HG02623 (cell line): ENCODE data around the gene SCUBE2.
"Not testable (repeated sequence)": the region's sequence is repeated elsewhere in the genome, so short reads cannot be mapped to it uniquely, and the experiment has no call there.

Source experiments
- ATAC-seq: cut with Tn5 transposase; IDR thresholded peaks from one replicate; pipeline ENCODE4 v1.9.1; 2021; ENCODE audit warnings: moderate library complexity; ENCODE audit not compliant: unreplicated experiment

The SCUBE2 gene

DNA sequence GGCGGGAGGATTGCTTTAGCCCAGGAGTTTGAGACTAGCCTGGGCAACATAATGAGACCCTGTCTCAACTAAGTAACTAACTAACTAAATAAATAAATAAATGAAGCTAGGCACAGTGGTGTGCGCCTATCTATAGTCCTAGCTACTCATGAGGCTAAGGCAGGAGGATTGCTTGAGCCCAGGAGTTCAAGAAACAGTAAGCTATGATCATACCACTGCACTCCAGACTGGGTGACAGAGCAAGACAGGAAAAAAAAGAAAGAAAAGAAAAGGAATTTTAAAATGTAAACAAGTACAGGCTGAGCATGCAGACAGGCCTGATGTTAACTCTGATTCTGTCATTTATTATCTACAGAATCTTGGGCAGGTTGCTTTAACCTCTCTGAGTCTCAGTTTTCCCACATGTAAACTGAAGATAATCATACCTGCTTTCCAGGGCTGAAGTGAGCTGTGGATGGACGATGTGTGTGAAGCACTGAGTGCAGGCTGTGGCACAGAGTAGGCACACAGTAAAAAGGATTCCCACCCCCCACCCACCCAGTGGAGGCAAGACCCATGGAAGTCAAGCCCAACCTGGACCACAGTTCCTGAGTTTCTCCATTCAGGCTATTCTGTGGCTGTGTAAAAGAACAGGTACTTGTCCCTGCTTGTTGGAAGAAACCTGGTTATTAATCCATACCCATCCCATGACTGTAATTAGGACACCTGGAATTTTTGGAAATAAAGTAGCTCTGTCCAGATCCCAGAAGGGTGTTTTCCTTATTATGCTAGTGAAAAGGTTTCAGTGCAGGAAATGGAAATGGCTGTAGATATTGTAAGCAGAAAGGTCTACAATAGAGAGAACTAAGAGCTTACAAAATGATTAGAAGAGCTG, 18.7 kb upstream of the SCUBE2 start:
- no peak for ATAC-seq

DNA sequence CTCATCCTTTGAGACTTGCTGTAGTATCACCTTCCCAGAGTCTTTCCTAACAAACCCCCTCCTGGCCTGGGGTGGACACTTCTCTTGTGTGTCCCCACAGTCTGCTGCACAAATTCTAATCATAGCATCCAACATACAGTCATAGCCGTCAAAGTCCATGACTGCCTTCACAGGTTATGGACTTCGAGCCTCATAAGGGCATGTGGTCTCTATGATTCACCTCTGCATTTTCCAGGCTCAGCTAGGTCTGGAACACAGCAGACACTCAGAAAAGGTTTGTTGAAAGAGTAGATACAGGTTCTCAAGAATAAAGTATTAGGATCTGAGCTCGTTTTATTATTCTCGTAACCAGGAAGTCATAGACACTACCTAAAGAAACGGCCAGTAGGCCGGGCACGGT, 13.2 kb upstream of the SCUBE2 start:
- ATAC-seq = no peak

- ATAC-seq = no peak
These were observed 12.3 kb upstream of the SCUBE2 start for GRCh38 chr11:9103542-9104276.

DNA sequence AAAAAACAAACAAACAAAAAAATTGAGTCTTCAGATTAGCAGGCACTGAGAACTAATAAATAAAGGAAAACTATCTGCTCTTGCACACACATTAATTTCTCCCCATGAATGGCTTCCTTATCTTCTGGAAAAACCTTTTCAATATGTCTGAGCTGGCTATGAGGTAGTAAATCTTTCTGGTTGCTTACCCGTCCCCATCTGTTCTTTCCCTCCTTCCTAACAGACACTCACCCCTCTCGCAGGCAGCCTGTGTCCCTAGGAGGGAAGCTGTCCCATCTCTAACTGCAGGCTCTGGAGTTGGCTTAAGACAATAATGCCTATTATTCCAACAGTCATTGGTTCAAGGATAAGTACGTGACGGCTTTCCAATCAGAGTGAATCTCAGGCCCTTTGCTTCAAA, 8.2 kb upstream of the SCUBE2 start:
- no peak for ATAC-seq

DNA sequence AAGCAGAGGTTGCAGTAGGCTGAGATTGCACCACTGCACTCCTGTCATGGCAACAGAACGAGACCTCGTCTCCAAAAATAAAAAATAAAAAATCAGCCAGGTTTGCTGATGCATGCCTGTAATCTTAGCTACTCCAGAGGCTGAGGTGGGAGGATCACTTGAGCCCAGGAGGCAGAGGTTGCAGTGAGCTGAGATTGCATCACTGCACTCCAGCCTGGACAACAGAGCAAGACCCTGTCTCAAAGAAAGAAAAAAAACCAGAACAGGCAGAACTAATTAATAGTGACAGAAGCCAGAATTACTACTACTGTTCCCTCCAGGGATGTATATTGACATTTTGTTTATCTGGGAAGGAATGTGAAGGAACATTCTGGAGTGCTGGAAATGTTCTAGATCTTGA, 7.1 kb upstream of the SCUBE2 start:
- ATAC-seq = not testable (repeated sequence)

DNA sequence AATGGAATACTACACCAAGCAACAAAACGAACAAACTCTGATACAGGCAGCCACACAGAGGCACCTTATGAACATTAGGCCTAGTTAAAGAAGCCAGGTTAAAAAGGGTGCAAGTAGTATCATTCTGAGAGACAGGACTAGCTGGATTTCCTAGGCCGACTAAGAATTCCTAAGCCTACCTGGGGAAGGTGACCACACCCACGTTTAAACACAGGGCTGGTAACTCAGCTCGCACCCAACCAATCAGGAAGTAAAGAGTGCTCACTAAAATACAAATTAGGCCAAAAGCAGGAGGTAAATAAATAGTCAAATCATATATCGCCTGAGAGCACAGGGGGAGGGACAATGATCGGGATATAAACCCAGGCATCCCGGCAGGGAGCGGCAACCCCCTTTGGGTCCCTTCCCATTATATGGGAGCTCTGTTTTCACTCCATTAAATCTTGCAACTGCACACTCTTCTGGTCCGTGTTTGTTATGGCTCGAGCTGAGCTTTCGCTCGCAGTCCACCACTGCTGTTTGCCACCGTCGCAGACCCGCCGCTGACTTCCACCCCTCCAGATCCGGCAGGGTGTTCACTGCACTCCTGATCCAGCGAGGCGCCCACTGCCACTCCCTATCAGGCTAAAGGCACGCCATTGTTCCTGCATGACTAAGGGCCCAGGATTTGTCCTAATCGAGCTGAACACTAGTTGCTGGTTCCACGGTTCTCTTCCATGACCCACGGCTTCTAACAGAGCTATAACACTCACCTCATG, 6.0 kb upstream of the SCUBE2 start:
- not testable (repeated sequence) for ATAC-seq

- ATAC-seq = no peak
These were observed 5.0 kb upstream of the SCUBE2 start for GRCh38 chr11:9096427-9096826.

DNA sequence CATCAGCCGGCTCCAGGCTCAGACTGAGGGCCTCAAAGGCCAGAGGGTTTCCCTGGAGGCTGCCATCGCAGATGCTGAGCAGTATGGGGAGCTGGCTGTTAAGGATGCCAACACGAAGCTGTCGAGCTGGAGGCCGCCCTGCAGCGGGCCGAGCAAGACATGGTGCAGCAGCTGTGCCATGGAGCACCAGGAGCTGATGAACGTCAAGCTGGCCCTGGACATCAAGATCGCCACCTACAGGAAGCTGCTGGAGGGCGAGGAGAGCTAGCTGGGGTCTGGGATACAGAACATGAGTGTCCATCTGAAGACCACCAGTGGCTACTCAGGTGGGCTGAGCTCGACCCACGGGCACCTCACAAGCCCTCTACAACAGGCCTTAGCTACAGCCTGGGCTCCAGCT, 4.0 kb upstream of the SCUBE2 start:
- no peak for ATAC-seq

DNA sequence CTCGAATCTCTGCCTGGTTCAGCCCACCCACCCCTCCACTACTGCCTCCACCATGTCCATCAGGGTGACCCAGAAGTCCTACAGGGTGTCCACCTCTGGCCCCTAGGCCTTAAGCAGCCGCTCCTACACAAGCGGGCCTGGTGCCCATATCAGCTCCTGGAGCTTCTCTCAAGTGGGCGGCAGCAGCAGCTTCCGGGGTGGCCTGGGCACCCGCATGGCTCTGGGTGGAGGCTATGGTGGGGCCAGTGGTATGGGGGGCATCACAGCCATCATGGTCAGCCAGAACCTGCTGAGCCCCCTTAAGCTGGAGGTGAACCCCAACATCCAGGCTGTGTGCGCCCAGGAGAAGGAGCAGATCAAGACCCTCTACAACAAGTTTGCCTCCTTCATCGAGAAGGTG, 3.0 kb upstream of the SCUBE2 start:
- no peak for ATAC-seq

- no peak for ATAC-seq
These were observed 1.7 kb upstream of the SCUBE2 start for GRCh38 chr11:9092853-9093778.

- ATAC-seq = no peak
These were observed 673 bp upstream of the SCUBE2 start for GRCh38 chr11:9092072-9092471.

DNA sequence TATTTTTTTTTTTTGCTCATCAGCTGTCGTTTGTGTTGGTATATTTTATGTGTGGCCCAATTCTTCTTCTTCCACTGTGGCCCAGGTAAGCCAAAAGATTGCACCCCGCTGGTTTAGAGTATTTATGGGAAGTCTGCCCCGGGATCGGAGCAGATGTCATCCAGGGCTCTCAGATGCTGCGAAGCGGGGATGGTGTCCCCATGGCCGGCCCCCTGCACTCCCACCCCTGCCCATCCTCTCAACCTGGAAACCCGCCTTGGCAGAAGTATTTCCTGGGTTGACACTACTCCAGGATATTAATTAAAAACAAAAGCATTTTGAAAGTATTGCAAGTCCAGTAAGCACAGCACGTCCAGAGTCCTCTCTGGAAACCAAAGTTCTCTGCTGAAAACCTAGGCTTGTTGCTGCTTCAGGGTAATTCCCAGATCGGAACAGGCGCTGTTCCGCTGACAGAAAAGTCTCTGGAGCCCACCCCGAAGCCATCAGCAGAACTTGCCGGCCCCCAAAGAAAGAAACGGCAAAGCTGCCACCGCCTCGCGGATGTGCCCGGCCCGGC, 833 bp downstream of the SCUBE2 start:
- no peak for ATAC-seq

DNA sequence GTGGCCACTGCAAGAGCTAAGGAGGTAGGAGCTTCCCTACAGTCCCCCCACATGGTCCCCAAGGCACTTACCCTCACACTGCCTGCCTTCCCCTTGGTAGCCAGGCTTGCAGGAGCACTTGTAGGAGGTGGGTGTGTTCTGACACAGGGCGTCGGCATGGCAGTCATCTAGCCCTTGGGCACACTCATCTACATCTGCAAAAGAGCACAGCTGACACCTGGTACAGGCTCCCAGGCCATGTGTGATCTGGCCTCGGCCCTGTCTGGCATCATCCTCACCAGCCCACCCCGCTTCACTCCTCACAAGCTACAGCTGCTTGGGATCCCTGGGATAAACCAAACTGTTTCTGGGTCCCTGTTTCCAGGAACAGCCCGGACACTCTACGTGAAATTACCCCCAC, 1.8 kb downstream of the SCUBE2 start:
- no peak for ATAC-seq

DNA sequence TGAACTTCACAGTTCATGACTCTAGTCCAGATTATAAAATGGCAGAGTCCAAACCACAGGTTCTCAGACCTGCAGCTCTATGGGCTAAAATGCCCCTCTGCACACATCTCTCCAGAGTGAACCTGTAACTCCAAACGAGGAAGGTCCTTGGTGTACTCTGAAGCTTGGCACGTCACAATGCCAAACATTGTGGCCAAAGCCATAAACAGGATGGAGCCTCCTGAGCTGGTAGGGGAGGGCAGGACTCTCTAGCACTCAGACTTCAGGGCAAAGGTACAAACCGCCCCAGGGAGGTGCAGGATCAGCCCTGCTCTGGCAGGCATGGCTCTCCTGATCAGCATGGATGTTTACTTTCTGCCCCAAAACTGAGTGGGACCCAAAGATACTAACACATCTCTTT, 2.3 kb downstream of the SCUBE2 start:
- ATAC-seq = no peak

- ATAC-seq = no peak
These were observed 8.8 kb downstream of the SCUBE2 start for GRCh38 chr11:9082575-9082974.

DNA sequence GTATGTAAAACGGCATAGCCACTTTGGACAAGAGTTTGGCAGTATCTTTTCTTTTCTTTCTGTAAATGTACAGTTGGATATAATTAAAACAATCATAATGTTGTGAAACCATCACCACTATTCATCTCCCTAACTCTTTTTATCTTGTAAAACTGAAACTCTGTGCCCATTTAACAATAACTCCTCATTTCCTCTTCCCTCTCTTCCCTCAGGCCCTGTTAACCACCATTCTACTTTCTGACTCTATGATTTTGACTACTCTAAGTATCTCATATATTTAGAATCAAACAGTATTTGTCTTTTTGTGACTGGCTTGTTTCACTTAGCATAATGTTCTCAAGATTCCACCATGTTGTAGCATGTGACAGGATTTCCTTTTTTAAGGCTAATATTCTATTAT, 10.2 kb downstream of the SCUBE2 start:
- no peak for ATAC-seq

GRCh38 chr11:9078113-9079086, 13.0 kb downstream of the SCUBE2 start:
- ATAC-seq = no peak

- ATAC-seq = no peak
These were observed 14.2 kb downstream of the SCUBE2 start for GRCh38 chr11:9077164-9077563.

DNA sequence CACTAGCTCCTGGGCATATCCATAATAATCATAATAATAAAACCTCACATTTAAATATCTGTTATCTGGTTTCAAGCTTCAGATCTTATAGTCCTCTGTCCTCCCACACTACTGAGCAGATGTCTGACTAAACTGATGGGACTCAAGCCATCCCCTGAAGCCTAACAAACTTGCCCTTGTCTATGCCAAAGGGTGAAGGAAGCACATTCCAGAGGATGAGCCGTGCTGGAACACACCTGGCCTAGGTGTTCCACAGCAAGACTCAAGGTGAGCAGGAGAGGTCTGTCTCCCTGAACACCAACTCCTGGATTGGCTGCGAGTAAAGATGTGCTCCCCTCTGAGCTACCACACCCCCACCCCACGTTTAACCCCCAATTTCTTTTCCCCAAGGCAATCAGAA, 14.7 kb downstream of the SCUBE2 start:
- ATAC-seq = no peak
